Bone marrow (tissue), 2 donors: ENCODE results near the gene KHK.
"Not testable (repeated sequence)": the region's sequence is repeated elsewhere in the genome, so short reads cannot be mapped to it uniquely, and the experiment has no call there.

ENCODE experiments used
- DNase-seq, 2 donors: peaks; one replicate each; lab custom pipeline; 2025; lab: John Stamatoyannopoulos, UW

The KHK gene

DNA sequence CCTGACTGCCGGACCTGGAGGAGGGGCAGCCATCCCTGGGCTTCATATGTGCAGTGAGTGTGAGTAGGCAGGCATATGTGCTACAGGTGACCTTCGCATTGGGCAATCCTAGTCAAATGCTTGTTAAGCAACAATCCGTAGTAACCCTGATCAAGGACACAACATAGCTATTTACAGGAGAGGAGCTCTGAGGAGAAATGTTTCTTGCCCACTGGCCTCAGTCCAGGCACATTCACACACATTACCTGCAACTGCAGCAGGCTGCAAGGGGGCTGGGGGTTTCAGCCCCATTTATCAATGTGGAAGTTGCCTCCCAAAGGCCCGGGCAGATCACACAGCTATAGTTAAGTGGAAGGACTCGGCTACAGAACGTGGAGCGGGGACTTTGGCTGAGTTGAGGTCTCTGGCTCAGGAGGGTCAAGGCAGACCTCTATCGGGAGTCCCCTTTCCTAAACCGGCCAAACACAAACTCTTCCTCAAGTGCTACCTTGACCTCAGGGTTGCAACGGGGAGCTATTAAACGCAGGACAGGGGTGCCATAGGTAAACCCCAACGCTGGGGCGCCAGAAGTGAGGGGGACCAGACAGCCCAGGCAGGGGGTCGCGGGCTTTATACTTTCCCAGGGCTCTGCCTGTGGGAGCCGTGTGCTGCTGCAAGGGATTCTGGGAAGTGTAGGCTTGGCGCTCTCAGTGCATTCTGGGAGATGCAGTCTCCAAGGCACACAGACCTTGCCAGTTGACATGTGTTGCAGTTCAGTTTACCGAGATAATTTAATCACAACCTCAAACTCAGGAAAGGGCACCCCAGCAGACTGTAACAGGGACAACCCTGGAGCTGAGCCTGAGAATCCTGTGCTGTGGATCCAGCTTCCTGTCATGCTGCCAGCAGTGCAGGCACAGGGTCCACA, 9.4 kb downstream of the KHK start:
- DNase-seq, result peak in 1 of 2 donors; percentile 40

DNA sequence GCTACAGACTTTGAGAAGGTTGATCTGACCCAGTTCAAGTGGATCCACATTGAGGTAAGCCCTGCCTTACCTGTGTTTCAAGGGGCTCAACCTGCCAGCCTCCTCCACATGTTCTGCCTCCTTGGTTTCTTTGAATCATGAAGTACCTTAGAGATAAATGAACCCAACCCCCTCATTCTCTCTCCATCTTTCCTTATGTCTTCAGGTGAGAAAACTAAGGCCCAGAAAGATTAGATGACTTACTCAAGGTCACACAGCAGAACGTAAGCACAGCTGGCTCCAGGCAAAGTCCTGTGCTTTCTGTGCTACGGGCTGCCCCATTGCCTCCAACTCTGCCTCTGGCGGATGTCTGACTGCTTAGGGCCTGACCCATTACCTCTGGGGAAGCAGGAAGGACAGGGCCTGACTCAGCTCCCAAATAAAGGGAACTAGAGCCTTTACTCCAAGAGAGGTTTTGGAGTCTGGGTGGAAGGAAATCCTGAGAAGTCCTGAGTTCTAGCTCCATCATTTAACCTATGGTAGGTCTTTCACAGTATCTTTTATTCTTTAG, 10.3 kb downstream of the KHK start:
- no peak for DNase-seq

DNA sequence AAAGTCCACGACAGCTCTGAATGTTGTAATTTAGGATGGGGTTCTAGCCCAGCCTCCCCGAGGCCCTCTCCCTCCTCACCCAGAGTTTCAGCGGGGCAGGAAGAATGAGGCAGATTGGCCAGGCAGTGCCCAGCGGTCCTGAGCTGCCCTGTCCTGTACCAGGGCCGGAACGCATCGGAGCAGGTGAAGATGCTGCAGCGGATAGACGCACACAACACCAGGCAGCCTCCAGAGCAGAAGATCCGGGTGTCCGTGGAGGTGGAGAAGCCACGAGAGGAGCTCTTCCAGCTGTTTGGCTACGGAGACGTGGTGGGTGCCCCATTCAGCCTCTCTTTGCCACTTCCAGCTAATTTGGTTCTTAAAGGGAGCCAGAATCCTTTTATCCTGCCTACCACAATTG, 10.8 kb downstream of the KHK start:
- no peak for DNase-seq

DNA sequence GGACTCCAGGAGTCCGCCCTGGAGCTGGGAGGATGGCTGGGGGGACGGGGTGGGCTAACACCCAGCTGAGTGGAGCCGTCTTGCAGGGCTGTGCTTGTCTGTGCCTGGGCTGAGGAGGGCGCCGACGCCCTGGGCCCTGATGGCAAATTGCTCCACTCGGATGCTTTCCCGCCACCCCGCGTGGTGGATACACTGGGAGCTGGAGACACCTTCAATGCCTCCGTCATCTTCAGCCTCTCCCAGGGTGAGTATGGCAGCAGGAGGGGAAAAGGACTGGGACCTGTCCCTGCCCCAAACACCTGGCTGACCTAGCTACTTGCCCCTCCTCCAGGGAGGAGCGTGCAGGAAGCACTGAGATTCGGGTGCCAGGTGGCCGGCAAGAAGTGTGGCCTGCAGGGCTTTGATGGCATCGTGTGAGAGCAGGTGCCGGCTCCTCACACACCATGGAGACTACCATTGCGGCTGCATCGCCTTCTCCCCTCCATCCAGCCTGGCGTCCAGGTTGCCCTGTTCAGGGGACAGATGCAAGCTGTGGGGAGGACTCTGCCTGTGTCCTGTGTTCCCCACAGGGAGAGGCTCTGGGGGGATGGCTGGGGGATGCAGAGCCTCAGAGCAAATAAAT, 12.9 kb downstream of the KHK start:
- no peak for DNase-seq

DNA sequence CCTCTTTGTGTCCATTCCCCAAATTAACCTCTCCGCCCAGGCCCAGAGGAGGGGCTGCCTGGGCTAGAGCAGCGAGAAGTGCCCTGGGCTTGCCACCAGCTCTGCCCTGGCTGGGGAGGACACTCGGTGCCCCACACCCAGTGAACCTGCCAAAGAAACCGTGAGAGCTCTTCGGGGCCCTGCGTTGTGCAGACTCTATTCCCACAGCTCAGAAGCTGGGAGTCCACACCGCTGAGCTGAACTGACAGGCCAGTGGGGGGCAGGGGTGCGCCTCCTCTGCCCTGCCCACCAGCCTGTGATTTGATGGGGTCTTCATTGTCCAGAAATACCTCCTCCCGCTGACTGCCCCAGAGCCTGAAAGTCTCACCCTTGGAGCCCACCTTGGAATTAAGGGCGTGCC, 13.5 kb downstream of the KHK start:
- DNase-seq, result no peak

DNA sequence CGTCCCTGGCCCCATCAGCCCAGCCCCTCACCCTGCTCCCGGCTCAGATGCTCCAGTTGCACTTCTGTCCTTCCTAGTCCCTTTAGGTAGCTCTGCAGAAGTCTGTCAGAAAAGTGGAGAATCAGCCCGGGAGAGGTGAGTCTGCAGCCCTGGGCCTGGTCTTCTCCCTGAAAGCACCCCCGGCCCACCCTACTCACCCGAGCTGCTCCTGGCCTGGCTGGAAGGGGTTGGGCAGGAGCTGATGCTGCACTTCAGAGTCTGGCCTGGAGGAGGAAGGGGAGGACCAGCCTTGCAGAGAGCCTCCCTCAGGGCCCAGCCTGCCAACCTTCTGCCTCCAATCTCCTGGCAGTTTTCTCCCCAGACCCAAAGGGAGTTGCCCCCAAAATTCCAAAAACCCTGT, 15.8 kb downstream of the KHK start:
- no peak for DNase-seq

DNA sequence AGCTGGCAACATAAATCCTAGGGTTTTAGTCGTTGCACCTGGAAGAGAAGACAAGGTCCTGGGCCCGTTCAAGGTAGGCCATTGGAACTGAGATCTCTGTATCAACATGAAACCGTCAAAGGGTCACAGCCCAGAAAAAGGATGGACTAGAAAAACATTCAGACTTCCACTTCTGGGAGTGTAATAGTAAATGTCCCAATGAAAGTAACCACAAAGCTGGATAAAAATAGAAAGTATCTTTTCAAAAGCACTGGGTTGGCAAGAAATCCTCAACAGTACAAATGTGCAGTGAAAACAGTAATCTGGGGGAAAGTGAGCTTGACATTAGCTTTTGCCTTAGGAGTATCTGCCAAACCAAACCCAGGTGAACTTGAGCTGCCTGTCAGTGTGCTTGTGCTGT, 19.4 kb downstream of the KHK start:
- no peak for DNase-seq

DNA sequence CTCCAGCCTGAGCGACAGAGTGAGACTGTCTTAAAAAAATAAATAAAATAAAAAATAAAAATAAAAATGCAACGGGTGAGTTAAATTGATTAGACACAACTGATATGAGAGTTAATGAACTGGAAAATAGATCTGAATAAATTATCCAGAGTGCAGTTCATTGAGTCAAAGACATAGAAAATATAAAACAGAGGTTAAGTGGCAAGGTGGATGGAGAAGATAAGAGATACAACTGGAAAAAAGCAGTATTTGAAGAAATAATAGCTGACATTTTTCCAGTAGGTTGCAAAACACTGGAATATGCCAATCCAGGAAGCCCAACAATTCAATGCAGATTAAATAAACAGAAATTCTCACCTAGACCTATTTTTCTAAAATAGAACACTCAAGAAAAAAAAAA, 21.6 kb downstream of the KHK start:
- DNase-seq, result no peak

DNA sequence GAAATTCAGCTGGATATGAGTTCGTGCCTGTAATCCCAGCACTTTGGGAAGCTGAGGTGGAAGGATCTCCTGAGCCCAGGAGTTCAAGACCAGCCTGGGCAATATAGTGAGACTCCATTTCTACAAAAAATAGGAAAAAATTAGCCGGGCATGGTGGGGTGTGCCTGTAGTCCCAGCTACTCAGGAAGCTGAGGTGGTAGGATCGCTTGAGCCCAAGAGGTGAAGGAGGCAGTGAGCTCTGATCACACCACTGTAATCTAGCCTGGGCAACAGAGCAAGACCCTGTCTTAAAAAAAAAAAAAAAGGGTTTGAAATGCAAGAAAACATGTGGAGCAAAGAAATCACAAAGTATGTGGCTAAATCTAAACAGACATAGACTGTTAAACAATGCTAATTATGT, 22.5 kb downstream of the KHK start:
- no peak for DNase-seq

DNA sequence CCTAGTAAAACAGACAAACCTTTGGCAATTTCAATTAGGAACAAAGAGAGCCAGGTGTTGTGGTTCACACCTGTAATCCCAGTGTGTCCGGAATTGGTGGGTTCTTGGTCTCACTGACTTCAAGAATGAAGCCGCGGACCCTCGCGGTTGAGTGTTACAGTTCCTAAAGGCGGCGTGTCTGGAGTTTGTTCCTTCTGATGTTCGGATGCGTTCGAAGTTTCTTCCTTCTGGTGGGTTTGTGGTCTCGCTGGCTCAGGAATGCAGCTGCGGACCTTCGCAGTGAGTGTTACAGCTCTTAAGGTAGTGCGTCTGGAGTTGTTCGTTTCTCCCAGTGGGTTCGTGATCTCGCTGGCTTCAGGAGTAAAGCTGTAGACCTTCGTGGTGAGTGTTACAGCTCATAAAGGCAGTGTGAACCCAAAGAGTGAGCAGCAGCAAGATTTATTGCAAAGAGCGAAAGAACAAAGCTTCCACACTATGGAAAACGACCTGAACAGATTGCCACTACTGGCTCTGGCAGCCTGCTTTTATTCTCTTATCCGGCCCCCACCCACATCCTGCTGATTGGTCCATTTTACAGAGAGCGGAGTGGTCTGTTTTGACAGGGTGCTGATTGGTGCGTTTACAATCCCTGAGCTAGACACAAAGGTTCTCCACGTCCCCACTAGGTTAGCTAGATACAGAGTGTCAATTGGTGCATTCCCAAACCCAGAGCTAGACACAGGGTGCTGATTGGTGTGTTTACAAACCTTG, 24.2 kb downstream of the KHK start:
- DNase-seq, result not testable (repeated sequence)

DNA sequence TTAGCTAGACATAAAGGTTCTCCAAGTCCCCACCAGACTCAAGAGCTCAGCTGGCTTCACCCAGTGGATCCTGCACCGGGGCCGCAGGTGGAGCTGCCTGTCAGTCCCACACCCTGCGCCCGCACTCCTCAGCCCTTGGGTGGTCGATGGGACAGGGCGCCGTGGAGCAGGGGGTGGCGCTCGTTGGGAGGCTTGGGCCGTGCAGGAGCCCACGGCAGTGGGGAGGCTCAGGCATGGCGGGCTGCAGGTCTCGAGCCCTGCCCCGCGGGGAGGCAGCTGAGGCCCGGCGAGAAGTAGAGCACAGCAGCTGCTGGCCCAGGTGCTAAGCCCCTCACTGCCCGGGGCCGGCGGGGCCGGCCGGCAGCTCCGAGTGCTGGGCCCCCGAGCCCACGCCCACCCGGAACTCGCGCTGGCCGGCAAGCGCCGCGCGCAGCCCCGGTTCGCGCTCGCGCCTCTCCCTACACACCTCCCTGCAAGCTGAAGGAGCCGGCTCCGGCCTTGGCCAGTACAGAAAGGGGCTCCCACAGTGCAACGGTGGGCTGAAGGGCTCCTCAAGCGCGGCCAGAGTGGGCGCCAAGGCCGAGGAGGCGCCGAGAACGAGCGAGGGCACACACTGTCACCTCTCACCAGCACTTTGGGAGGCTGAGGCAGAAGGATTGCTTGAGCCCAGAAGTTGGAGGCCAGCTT, 25.0 kb downstream of the KHK start:
- not testable (repeated sequence) for DNase-seq

DNA sequence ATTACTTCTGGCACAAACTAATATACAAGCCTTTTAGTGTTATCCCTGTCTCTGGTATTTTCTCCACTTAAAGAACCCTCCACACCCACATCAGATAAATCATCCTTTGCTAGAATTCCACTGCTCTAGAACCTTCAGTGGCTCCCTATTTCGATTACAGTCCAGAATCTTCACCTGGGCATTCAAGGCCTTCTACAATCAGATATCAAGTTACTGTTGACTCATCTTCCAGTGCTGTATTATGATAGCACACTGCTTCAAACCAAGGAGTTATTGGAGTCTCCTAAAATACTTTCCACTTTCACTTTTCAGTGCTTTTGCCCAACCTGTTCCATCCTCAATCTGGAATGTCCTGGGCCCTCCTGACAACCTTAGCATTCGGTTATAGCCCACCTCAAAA, 28.9 kb downstream of the KHK start:
- DNase-seq, result no peak

DNA sequence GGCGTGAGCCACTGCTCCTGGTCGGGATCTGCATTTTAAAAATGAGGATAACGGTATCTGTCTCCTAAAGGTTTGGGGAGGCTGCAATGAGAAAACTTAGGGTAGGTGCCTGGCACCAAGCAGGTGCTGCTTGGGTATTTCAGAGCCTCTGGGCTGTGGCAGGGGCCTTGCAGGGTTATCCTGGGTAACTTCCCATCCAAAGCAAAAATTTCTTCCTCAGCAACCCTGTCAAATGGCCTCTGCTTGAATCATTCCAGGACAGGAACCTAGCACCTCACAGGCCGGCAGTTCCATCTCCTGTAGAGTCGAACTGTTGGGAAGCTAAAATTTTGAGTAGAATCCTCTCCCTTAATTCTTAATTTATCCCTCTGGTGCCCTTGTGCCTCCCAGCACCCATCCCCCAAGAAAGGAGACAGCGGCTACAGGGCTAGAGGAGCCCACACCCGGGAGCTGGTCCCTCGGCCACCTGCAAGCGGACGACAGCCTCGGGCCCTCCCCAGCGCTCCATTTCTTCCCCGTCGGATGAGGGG, 31.5 kb downstream of the KHK start:
- no peak for DNase-seq

DNA sequence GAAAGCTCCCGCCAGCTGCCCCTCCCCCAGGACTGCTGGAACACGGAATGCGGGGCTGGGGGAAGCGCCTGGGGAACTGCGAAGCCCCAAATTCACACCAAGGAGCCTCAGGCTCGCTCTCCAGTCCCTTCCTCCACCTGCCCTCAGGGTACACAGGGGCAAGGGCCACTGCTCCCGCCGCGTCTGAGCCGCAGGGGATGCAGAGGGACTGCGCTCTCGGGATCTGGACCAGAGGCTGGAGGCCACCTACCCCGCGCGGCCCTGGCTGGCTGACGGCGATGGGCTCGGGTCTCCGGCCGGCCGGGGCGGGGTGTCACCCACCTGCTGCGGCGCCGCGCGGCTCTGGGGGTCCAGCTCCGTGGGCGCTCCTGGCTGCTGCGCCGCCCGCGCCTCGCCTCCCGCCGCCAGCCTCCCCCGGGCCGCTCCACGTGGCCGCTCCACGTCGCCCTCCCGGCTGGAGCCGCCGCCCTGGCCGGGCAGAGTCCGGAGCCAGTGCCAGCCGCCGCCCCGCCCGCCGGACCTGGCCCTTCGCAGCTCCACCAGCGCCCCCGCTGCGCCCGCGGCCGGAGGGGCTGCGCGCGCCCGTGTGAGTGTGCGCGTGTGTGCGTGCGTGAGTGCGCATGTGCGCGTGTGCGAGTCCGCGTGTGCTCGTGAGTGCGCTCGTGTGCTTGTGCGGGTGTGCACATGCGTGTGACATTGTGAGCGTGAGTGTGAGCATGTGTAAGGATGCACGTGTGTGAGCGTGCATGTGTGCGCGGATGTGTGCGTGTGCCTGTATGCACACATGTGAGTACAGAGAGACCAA, 32.2 kb downstream of the KHK start, which contains the start of gene CGREF1:
TSS of gene CGREF1 (minus strand) at position 604 of the 805 bp plus-strand sequence. CDS start 14,762 bp downstream, outside the sequence.
- no peak for DNase-seq

DNA sequence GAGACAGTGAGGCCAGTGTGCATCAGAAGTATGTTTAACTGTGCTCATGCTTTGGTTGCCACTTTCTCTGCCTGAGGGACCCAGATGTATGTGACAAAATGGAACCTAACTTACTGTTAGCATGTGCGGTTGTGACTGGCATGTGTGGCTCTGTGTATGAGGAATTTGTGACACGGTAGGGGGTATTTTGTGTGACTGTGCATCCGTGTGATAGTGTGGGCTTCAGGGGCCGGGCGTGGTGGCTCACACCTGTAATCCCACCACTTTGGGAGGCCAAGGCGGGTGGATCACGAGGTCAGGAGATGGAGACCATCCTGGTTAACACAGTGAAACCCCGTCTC, 32.7 kb downstream of the KHK start:
- not testable (repeated sequence) for DNase-seq

DNA sequence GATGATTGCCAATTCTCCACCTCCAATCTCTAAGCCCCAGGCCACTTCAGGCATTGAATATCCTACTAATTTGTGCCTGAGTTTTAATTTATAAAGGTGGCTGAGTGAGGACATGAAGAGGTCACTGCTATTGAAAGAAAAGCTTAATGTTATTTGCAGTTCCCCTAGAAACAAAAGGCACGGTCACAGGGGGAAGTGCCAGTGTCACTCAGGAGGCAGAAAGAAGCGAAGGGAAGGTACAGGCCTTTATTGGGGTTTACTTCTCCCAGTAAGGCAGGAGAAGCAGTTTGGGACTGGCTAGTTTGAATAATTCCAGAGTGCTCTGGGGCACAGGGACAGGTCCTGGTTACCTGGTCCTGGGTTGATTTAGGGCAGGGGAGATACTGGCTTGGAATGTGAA, 35.3 kb downstream of the KHK start:
- DNase-seq, result no peak

DNA sequence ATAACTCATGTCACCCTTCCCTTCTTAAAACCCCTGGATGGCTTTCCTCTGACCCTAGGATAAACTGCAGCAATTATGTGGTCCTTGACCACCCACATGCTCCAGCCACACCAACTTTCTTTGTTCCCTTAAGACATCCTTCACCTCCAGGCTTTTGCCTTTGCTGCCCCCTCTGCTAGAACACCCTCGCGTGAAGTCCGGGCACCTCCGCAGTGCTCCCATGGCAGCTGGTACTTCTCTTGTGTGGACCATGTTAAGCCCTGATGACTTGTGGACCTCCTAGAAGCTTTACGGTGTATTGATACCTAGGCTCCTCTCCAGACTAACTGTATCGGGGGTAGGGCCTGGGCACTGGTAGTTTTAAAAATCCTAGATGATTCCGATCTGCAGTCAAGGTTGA, 36.2 kb downstream of the KHK start:
- no peak for DNase-seq

DNA sequence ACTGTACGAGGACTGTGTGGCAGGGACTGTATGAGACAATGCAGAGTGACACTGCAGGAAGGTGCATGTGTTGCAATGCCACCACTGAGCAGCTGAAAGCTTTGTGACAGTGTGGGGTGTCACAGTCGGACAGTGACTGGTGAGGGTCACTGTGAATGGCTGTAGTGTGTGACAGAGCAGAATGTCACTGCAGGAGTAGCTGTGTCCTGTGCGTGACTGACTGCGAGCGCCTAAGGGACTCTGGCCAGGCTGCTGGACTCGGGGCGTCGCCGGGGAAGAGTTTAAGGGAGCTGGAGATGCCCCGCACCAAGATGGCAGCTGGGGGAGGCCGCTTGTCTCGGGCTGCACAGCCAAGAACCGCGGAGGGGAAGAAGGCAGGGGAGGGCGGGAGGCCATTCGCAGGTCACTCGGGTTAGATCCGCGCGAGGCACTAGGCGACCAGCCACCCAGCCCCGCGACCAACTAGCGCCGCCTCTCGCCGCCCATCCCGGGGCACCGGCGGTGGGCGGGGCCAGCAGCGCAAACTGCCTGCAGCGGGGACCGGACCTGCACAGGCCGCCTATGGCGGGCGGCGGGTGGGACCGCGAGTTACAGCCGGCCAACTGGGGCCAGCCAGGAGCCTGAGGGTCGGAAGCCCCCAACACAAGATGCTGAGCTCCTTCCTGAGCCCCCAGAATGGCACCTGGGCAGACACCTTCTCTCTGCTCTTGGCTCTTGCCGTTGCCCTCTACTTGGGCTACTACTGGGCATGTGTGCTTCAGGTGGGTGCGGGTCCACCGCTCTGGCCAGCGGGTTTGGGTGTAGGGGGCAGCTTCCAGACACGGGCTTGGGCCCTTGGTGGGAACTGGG, 37.0 kb downstream of the KHK start, which contains the start of gene ABHD1:
TSS of gene ABHD1 (plus strand) at position 514 of the 849 bp plus-strand sequence. CDS start at position 648, 134 bp downstream.
- DNase-seq, result peak; percentile 11 to 55

DNA sequence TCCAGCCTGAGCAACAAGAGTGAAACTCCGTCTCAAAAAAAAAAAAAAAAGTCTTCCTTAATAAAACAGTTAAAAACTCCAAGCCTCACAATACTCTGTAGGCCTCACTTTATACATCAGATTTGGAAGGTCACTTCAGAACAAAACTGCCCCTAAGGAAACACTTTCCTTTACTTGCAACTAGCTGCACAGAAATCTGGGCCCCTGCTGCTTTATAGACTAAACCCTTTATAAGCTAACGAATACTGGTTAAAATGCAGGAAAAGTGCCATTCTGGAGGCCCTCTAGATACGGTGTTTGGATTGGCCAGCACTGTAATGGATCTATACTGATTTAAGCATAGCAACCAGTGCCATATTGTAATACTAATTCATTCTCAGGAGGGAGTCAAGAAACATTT, 38.5 kb downstream of the KHK start:
- DNase-seq, result no peak

DNA sequence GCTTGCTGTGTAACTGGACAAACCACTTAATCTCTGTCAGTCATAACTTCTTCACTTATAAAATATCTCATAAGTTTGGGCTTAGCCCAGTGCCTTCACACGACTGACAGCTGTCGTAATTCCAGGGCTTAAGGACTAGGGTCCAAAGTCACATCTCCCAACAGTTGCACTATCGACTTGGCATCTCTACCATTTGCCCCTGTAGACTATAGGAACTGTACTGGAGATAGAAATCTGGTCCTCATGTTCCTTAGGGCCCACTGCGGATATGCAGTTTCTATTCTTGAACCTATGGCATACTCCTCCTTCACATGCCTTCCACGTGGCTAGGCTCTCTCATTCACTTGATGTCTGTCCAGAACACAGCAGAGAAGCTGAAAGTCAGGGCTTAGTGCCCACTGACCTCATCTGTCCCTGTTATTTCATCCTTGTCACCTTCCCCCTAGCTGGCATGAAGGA, 39.7 kb downstream of the KHK start:
- DNase-seq, result no peak
